ENCODE results near the gene ADRB2. TPM values are rescaled to one million over a fixed set of nuclear protein-coding genes. Genes with fewer than 3 reads are reported as not detected.

The ADRB2 gene
- total RNA-seq, 1 donor = 1.7 TPM

Other genes starting within 250 kb of the ADRB2 start
- gene HTR4, start 172.1 kb upstream of the ADRB2 start, total RNA-seq = not detected in 2 replicates
- gene SH3TC2, start 236.5 kb downstream of the ADRB2 start, total RNA-seq = 3.9 and 13.4 TPM in 2 replicates

All from fibroblast of villous mesenchyme (primary cell).